GM12864 (cell line): ENCODE measurements around the gene MFSD6.
"Not testable (repeated sequence)": the region's sequence is repeated elsewhere in the genome, so short reads cannot be mapped to it uniquely, and the experiment has no call there.

Experiments
- DNase-seq: peaks from one replicate; pipeline ENCODE4 v3.0.0-alpha.2; 2011; ENCODE audit warnings: low read depth
- H3K4me3 ChIP-seq: 2 replicates; pipeline ENCODE4 v1.5.1; 2011; ENCODE audit warnings: mild to moderate bottlenecking, low read depth, low read length, control low read depth
- CTCF ChIP-seq: IDR thresholded peaks from 2 replicates; pipeline ENCODE4 v1.5.1; 2011; ENCODE audit warnings: low read depth, mild to moderate bottlenecking, moderate library complexity, low read length, control low read depth, inconsistent platforms; ENCODE audit errors: missing control alignments

MFSD6 gene

GRCh38 chr2:190407662-190408537 lies at the start of gene MFSD6:
TSS of gene MFSD6 (plus strand) at chr2:190408355. CDS start at chr2:190436030, 27,675 bp downstream.
- no peak for DNase-seq
- no peak for TF ChIP-seq CTCF
- H3K4me3 ChIP-seq = peak within 1 kb of the TSS; percentile 92

- DNase-seq, H3K4me3 ChIP-seq: not testable (repeated sequence)
These were observed 49.3 kb upstream of the MFSD6 start for GRCh38 chr2:190358655-190359448.

GRCh38 chr2:190360561-190360960 lies 47.6 kb upstream of the MFSD6 start:
- no peak overlapping the region for H3K4me3 ChIP-seq
- DNase-seq = no peak
- no peak for TF ChIP-seq CTCF

- no peak overlapping the region for H3K4me3 ChIP-seq
- TF ChIP-seq CTCF = no peak
- DNase-seq = no peak
These were observed 47.2 kb upstream of the MFSD6 start for GRCh38 chr2:190360965-190361364.

- DNase-seq = no peak
- H3K4me3 ChIP-seq = no peak overlapping the region
- no peak for TF ChIP-seq CTCF
These were observed 46.6 kb upstream of the MFSD6 start for GRCh38 chr2:190361572-190361971.

GRCh38 chr2:190362894-190363293 lies 45.3 kb upstream of the MFSD6 start:
- no peak for DNase-seq

More at GRCh38 chr2:190362894-190363293, 45.3 kb upstream of the MFSD6 start:
- no peak overlapping the region for H3K4me3 ChIP-seq
- no peak for TF ChIP-seq CTCF
